GM23338 (cell line): Measurements from ENCODE around the gene PDZD11. TPM values are rescaled to one million over a fixed set of nuclear protein-coding genes. Genes with fewer than 3 reads are reported as not detected.

Experiments used
- ATAC-seq: fragments of 200-7000 bp; cut with Tn5 transposase; 3 replicates; pipeline ENCODE4 v1.9.1; 2020
- DNase-seq: peaks from one replicate; pipeline ENCODE4 v3.0.0-alpha.2; 2015; ENCODE audit warnings: low spot score
- H2AFZ ChIP-seq: fragments of 200-600 bp; sonication (generic); 2 replicates; pipeline ENCODE4 v1.8.0; 2016; ENCODE audit warnings: antibody characterized with exemption, mild to moderate bottlenecking, moderate library complexity
- H3F3A ChIP-seq: fragments of 200-600 bp; sonication (generic); replicated peaks from 2 replicates; pipeline ENCODE4 v1.8.0; 2017; ENCODE audit warnings: antibody characterized with exemption, mixed run types, low read depth
- H3K27ac ChIP-seq: fragments of 200-600 bp; sonication (generic); 2 replicates; pipeline ENCODE4 v1.6.1; 2016; ENCODE audit warnings: low read depth
- H3K27me3 ChIP-seq: fragments of 200-600 bp; sonication (generic); 2 replicates; pipeline ENCODE4 v1.8.0; 2016; ENCODE audit warnings: mild to moderate bottlenecking, mixed run types, moderate library complexity; ENCODE audit not compliant: insufficient read depth
- H3K36me3 ChIP-seq: fragments of 200-600 bp; sonication (generic); 2 replicates; pipeline ENCODE4 v1.8.0; 2016; ENCODE audit warnings: mild to moderate bottlenecking; ENCODE audit not compliant: insufficient read depth
- H3K4me1 ChIP-seq: fragments of 200-600 bp; sonication (generic); 2 replicates; pipeline ENCODE4 v1.8.0; 2016; ENCODE audit warnings: mild to moderate bottlenecking, moderate library complexity; ENCODE audit not compliant: insufficient read depth
- H3K4me2 ChIP-seq: fragments of 200-600 bp; sonication (generic); 2 replicates; pipeline ENCODE4 v1.7.1; 2017; ENCODE audit warnings: mixed run types
- H3K4me3 ChIP-seq: fragments of 200-600 bp; sonication (generic); 2 replicates; pipeline ENCODE4 v1.6.1; 2016; ENCODE audit warnings: mixed run types
- H3K79me2 ChIP-seq: fragments of 200-600 bp; sonication (generic); replicated peaks from 2 replicates; pipeline ENCODE4 v1.8.0; 2017; ENCODE audit warnings: mild to moderate bottlenecking; ENCODE audit not compliant: insufficient read depth
- H3K9me2 ChIP-seq: fragments of 200-600 bp; sonication (generic); 2 replicates; pipeline ENCODE4 v1.8.0; 2017; ENCODE audit not compliant: insufficient read depth
- H4K20me1 ChIP-seq: fragments of 200-600 bp; sonication (generic); replicated peaks from 2 replicates; pipeline ENCODE4 v1.8.0; 2017; ENCODE audit warnings: mild to moderate bottlenecking; ENCODE audit not compliant: insufficient read depth
- H3K27ac Mint-ChIP-seq: 2 replicates; pipeline ENCODE4 v1.8.0; 2020; ENCODE audit warnings: inconsistent platforms, mild to moderate bottlenecking, moderate library complexity, mixed read lengths
- H3K27me3 Mint-ChIP-seq: 3 replicates; pipeline ENCODE4 v1.8.0; 2022; ENCODE audit warnings: low read depth, mild to moderate bottlenecking, moderate library complexity, mixed read lengths, inconsistent platforms; ENCODE audit not compliant: insufficient read depth, poor library complexity
- H3K36me3 Mint-ChIP-seq: 3 replicates; pipeline ENCODE4 v1.8.0; 2021; ENCODE audit warnings: low read depth, mild to moderate bottlenecking, inconsistent platforms, moderate library complexity, mixed read lengths
- H3K4me1 Mint-ChIP-seq: 3 replicates; pipeline ENCODE4 v1.8.0; 2020; ENCODE audit warnings: mild to moderate bottlenecking, inconsistent platforms, mixed read lengths
- H3K4me3 Mint-ChIP-seq: 3 replicates; pipeline ENCODE4 v1.8.0; 2021; ENCODE audit warnings: moderate library complexity, mild to moderate bottlenecking, inconsistent platforms, mixed read lengths
- H3K9me3 Mint-ChIP-seq: 3 replicates; pipeline ENCODE4 v1.8.0; 2020; ENCODE audit warnings: moderate library complexity, mild to moderate bottlenecking, inconsistent platforms, mixed read lengths
- CREB1 ChIP-seq: fragments of 250-450 bp; sonication (Bioruptor Pico); IDR thresholded peaks from 2 replicates; pipeline ENCODE4 v1.5.0; 2020; ENCODE audit warnings: low read depth, mild to moderate bottlenecking, moderate library complexity
- EZH2phosphoT487 ChIP-seq: fragments of 200-600 bp; sonication (generic); IDR thresholded peaks from one replicate; pipeline ENCODE4 v1.8.1; 2018; ENCODE audit warnings: antibody characterized with exemption; ENCODE audit not compliant: unreplicated experiment
- NANOG ChIP-seq: IDR thresholded peaks from 2 replicates; pipeline ENCODE4 v1.6.1; 2016; ENCODE audit warnings: antibody characterized with exemption, borderline replicate concordance
- POLR2AphosphoS5 ChIP-seq: IDR thresholded peaks from 2 replicates; pipeline ENCODE4 v1.6.1; 2016; ENCODE audit warnings: antibody characterized with exemption, low read depth
- STAT1 ChIP-seq: IDR thresholded peaks from one replicate; pipeline ENCODE4 v1.6.1; 2016; ENCODE audit warnings: antibody characterized with exemption; ENCODE audit not compliant: unreplicated experiment
- ZNF331 ChIP-seq: fragments of 250-450 bp; sonication (Bioruptor Pico); IDR thresholded peaks from 2 replicates; pipeline ENCODE4 v1.5.0; 2020; ENCODE audit warnings: low read depth, mild to moderate bottlenecking, moderate library complexity
- polyA plus RNA-seq: library from polyadenylated mRNA; unstranded; fragments of >200 nt; fragmentation: Nextera tagmentation; extraction: Ambion mirVana; gene quantifications from 2 replicates; pipeline ENCODE4 v1.2.1, GENCODE V29; 2016
- total RNA-seq: library from RNA; depleted of rRNA; stranded (reverse); fragments of >200 nt; shearing (Covaris generic); gene quantifications from 2 replicates; pipeline ENCODE4 v1.2.3, GENCODE V29; 2014
- TF ChIP-seq, protein P1 (sequence below): IDR thresholded peaks from 2 replicates; pipeline ENCODE4 v1.6.1; 2016; ENCODE audit warnings: antibody characterized with exemption
- TF ChIP-seq, protein P2 (sequence below): IDR thresholded peaks from one replicate; pipeline ENCODE4 v1.6.1; 2018; ENCODE audit warnings: antibody characterized with exemption; ENCODE audit not compliant: unreplicated experiment
- TF ChIP-seq, protein P3 (sequence below): fragments of 250-450 bp; sonication (Bioruptor Pico); IDR thresholded peaks from 2 replicates; pipeline ENCODE4 v1.5.0; 2020; ENCODE audit warnings: mild to moderate bottlenecking, moderate library complexity
- TF ChIP-seq, protein P4 (sequence below), 2 experiments: fragments of 200-600 bp in 1 of 2; sonication (generic) in 1 of 2; conservative IDR thresholded peaks; 2 replicates each; pipeline versions ENCODE4 v1.5.1 to v1.6.1; 2016 to 2017; ENCODE audit warnings: antibody characterized with exemption in 2 of 2, low read depth in 2 of 2, mild to moderate bottlenecking in 2 of 2, moderate library complexity in 1 of 2

PDZD11 gene
- total and polyA plus RNA-seq, 2 experiments from 2014 or later = 30.2 to 67.6 TPM

DNA sequence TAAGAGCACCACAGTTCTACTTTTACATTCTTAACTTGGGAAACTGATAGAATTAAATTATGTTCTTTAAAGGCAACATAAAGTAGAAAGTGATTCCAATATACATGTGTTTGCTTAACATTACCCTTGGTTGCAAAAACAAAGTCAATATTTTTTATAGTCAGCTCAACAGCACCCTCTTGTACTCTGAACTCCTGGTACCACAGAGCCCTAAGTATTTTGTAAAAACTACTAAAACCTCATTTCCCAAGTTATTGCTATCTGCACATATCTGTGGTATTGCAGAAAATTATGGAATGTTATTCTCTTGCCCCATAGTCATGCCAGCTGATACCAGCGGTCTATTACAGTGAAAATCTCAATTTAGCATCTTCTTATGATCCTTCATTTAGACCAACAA, 3.1 kb upstream of the PDZD11 start:
- H3K27me3 Mint-ChIP-seq = no peaks in the 10 kb centered on the region
- peaks cover 6% of the 10 kb centered on the region; the same call in 2 of the 3 replicates for H3K36me3 Mint-ChIP-seq
- Histone ChIP-seq H3K4me3 (no peak overlapping the region), H3K9me2 (no peaks in the 10 kb centered on the region), H3K27ac (no peak overlapping the region), H3K4me1 (peaks cover 9% of the 10 kb centered on the region), H3F3A (no peaks in the 10 kb centered on the region), H3K27me3 (no peaks in the 10 kb centered on the region), H2AFZ (no peak overlapping the region), H3K4me2 (no peak overlapping the region), H3K79me2 (peaks cover 23% of the 10 kb centered on the region), H4K20me1 (no peaks in the 10 kb centered on the region), H3K36me3 (peaks cover 5% of the 10 kb centered on the region)
- peak overlapping the region; percentile 33; the same call in 1 of the 3 replicates for H3K4me3 Mint-ChIP-seq
- no peak for DNase-seq
- H3K4me1 Mint-ChIP-seq = peaks cover 5% of the 10 kb centered on the region; the same call in 2 of the 3 replicates
- H3K27ac Mint-ChIP-seq = no peak overlapping the region
- ATAC-seq = no peak
- no peaks in the 10 kb centered on the region for H3K9me3 Mint-ChIP-seq
- TF ChIP-seq CREB1 = no peak
- TF ChIP-seq, protein P1, sequence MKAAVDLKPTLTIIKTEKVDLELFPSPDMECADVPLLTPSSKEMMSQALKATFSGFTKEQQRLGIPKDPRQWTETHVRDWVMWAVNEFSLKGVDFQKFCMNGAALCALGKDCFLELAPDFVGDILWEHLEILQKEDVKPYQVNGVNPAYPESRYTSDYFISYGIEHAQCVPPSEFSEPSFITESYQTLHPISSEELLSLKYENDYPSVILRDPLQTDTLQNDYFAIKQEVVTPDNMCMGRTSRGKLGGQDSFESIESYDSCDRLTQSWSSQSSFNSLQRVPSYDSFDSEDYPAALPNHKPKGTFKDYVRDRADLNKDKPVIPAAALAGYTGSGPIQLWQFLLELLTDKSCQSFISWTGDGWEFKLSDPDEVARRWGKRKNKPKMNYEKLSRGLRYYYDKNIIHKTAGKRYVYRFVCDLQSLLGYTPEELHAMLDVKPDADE = no peak
- no peak for TF ChIP-seq STAT1
- TF ChIP-seq, protein P2, sequence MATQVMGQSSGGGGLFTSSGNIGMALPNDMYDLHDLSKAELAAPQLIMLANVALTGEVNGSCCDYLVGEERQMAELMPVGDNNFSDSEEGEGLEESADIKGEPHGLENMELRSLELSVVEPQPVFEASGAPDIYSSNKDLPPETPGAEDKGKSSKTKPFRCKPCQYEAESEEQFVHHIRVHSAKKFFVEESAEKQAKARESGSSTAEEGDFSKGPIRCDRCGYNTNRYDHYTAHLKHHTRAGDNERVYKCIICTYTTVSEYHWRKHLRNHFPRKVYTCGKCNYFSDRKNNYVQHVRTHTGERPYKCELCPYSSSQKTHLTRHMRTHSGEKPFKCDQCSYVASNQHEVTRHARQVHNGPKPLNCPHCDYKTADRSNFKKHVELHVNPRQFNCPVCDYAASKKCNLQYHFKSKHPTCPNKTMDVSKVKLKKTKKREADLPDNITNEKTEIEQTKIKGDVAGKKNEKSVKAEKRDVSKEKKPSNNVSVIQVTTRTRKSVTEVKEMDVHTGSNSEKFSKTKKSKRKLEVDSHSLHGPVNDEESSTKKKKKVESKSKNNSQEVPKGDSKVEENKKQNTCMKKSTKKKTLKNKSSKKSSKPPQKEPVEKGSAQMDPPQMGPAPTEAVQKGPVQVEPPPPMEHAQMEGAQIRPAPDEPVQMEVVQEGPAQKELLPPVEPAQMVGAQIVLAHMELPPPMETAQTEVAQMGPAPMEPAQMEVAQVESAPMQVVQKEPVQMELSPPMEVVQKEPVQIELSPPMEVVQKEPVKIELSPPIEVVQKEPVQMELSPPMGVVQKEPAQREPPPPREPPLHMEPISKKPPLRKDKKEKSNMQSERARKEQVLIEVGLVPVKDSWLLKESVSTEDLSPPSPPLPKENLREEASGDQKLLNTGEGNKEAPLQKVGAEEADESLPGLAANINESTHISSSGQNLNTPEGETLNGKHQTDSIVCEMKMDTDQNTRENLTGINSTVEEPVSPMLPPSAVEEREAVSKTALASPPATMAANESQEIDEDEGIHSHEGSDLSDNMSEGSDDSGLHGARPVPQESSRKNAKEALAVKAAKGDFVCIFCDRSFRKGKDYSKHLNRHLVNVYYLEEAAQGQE = no peak
- TF ChIP-seq, protein P3, sequence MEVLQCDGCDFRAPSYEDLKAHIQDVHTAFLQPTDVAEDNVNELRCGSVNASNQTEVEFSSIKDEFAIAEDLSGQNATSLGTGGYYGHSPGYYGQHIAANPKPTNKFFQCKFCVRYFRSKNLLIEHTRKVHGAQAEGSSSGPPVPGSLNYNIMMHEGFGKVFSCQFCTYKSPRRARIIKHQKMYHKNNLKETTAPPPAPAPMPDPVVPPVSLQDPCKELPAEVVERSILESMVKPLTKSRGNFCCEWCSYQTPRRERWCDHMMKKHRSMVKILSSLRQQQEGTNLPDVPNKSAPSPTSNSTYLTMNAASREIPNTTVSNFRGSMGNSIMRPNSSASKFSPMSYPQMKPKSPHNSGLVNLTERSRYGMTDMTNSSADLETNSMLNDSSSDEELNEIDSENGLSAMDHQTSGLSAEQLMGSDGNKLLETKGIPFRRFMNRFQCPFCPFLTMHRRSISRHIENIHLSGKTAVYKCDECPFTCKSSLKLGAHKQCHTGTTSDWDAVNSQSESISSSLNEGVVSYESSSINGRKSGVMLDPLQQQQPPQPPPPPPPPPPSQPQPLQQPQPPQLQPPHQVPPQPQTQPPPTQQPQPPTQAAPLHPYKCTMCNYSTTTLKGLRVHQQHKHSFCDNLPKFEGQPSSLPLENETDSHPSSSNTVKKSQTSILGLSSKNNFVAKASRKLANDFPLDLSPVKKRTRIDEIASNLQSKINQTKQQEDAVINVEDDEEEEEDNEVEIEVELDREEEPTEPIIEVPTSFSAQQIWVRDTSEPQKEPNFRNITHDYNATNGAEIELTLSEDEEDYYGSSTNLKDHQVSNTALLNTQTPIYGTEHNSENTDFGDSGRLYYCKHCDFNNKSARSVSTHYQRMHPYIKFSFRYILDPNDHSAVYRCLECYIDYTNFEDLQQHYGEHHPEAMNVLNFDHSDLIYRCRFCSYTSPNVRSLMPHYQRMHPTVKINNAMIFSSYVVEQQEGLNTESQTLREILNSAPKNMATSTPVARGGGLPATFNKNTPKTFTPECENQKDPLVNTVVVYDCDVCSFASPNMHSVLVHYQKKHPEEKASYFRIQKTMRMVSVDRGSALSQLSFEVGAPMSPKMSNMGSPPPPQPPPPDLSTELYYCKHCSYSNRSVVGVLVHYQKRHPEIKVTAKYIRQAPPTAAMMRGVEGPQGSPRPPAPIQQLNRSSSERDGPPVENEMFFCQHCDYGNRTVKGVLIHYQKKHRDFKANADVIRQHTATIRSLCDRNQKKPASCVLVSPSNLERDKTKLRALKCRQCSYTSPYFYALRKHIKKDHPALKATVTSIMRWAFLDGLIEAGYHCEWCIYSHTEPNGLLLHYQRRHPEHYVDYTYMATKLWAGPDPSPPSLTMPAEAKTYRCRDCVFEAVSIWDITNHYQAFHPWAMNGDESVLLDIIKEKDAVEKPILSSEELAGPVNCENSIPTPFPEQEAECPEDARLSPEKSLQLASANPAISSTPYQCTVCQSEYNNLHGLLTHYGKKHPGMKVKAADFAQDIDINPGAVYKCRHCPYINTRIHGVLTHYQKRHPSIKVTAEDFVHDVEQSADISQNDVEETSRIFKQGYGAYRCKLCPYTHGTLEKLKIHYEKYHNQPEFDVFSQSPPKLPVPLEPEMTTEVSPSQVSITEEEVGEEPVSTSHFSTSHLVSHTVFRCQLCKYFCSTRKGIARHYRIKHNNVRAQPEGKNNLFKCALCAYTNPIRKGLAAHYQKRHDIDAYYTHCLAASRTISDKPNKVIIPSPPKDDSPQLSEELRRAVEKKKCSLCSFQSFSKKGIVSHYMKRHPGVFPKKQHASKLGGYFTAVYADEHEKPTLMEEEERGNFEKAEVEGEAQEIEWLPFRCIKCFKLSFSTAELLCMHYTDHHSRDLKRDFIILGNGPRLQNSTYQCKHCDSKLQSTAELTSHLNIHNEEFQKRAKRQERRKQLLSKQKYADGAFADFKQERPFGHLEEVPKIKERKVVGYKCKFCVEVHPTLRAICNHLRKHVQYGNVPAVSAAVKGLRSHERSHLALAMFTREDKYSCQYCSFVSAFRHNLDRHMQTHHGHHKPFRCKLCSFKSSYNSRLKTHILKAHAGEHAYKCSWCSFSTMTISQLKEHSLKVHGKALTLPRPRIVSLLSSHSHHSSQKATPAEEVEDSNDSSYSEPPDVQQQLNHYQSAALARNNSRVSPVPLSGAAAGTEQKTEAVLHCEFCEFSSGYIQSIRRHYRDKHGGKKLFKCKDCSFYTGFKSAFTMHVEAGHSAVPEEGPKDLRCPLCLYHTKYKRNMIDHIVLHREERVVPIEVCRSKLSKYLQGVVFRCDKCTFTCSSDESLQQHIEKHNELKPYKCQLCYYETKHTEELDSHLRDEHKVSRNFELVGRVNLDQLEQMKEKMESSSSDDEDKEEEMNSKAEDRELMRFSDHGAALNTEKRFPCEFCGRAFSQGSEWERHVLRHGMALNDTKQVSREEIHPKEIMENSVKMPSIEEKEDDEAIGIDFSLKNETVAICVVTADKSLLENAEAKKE (CRISPR knock-in tag) = no peak
- no peak for TF ChIP-seq ZNF331
- TF ChIP-seq EZH2phosphoT487 = no peak
- TF ChIP-seq POLR2AphosphoS5 = no peak
- TF ChIP-seq, protein P4, sequence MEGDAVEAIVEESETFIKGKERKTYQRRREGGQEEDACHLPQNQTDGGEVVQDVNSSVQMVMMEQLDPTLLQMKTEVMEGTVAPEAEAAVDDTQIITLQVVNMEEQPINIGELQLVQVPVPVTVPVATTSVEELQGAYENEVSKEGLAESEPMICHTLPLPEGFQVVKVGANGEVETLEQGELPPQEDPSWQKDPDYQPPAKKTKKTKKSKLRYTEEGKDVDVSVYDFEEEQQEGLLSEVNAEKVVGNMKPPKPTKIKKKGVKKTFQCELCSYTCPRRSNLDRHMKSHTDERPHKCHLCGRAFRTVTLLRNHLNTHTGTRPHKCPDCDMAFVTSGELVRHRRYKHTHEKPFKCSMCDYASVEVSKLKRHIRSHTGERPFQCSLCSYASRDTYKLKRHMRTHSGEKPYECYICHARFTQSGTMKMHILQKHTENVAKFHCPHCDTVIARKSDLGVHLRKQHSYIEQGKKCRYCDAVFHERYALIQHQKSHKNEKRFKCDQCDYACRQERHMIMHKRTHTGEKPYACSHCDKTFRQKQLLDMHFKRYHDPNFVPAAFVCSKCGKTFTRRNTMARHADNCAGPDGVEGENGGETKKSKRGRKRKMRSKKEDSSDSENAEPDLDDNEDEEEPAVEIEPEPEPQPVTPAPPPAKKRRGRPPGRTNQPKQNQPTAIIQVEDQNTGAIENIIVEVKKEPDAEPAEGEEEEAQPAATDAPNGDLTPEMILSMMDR (conservative IDR thresholded peaks at IDR 0.05; ENCODE audit: low read depth in 2 of 2) = no peak
- TF ChIP-seq NANOG = no peak
